NCI-H128 (cell line): ENCODE data around the gene ROBO1.

Source experiments
- DNase-seq: peaks from one replicate; lab custom pipeline; 2025; ENCODE audit not compliant: unreplicated experiment; lab: John Stamatoyannopoulos, UW

The ROBO1 gene

GRCh38 chr3:78823434-78823833 lies 944.4 kb downstream of the ROBO1 start:
- DNase-seq = no peak

- DNase-seq = no peak
Observed at GRCh38 chr3:78822726-78823125, 945.1 kb downstream of the ROBO1 start.

GRCh38 chr3:78820542-78820941 lies 947.3 kb downstream of the ROBO1 start:
- DNase-seq = no peak

- no peak for DNase-seq
Observed at GRCh38 chr3:78818161-78818985, 949.4 kb downstream of the ROBO1 start.

GRCh38 chr3:78814893-78815562 lies 952.8 kb downstream of the ROBO1 start:
- DNase-seq = no peak

- no peak for DNase-seq
Observed at GRCh38 chr3:78812166-78812565, 955.6 kb downstream of the ROBO1 start.

GRCh38 chr3:78809966-78810365 lies 957.8 kb downstream of the ROBO1 start:
- no peak for DNase-seq

GRCh38 chr3:78804251-78805037 lies 963.4 kb downstream of the ROBO1 start:
- no peak for DNase-seq

- no peak for DNase-seq
Observed at GRCh38 chr3:78802562-78802930, 965.3 kb downstream of the ROBO1 start.

- no peak for DNase-seq
Observed at GRCh38 chr3:78801926-78802561, 965.8 kb downstream of the ROBO1 start.

GRCh38 chr3:78799681-78800080 lies 968.1 kb downstream of the ROBO1 start:
- no peak for DNase-seq

- no peak for DNase-seq
Observed at GRCh38 chr3:78798266-78798832, 969.4 kb downstream of the ROBO1 start.

- no peak for DNase-seq
Observed at GRCh38 chr3:78794431-78794830, 973.4 kb downstream of the ROBO1 start.

- DNase-seq = no peak
Observed at GRCh38 chr3:78792733-78793132, 975.1 kb downstream of the ROBO1 start.

GRCh38 chr3:78792212-78792611 lies 975.6 kb downstream of the ROBO1 start:
- no peak for DNase-seq

- no peak for DNase-seq
Observed at GRCh38 chr3:78791753-78792152, 976.0 kb downstream of the ROBO1 start.

- no peak for DNase-seq
Observed at GRCh38 chr3:78788839-78789238, 979.0 kb downstream of the ROBO1 start.

- no peak for DNase-seq
Observed at GRCh38 chr3:78785004-78785403, 982.8 kb downstream of the ROBO1 start.

GRCh38 chr3:78781351-78781750 lies 986.4 kb downstream of the ROBO1 start:
- no peak for DNase-seq

- no peak for DNase-seq
Observed at GRCh38 chr3:78765671-78766485, 1001.9 kb downstream of the ROBO1 start.
